Stimulated activated CD4-positive, alpha-beta T cell treated with anti-CD3 and anti-CD28 coated beads, TNF-alpha, amount 100 ng/mL, for 1 hour (primary cell): ENCODE data around the gene RPH3AL.
"Not testable (repeated sequence)": the region's sequence is repeated elsewhere in the genome, so short reads cannot be mapped to it uniquely, and the experiment has no call there.

ENCODE experiments used
- DNase-seq, 3 donors: peaks; one replicate each; pipeline ENCODE4 v3.0.0-alpha.2; 2020; ENCODE audit warnings: low read depth in 3 of 3, low spot score in 1 of 3

RPH3AL gene

GRCh38 chr17:243924-244323 lies 108.7 kb downstream of the RPH3AL start:
- not testable (repeated sequence) for DNase-seq

GRCh38 chr17:238964-239259 lies 113.7 kb downstream of the RPH3AL start:
- DNase-seq: no peak

- no peak for DNase-seq
These were observed 114.3 kb downstream of the RPH3AL start for GRCh38 chr17:238071-238963.

GRCh38 chr17:237406-237955 lies 115.1 kb downstream of the RPH3AL start:
- DNase-seq: no peak

GRCh38 chr17:236641-237405 lies 115.8 kb downstream of the RPH3AL start:
- no peak for DNase-seq

GRCh38 chr17:235831-236640 lies 116.6 kb downstream of the RPH3AL start:
- DNase-seq: no peak

GRCh38 chr17:234994-235830 lies 117.4 kb downstream of the RPH3AL start:
- not testable (repeated sequence) for DNase-seq

- not testable (repeated sequence) for DNase-seq
These were observed 118.2 kb downstream of the RPH3AL start for GRCh38 chr17:234163-234993.

- DNase-seq: no peak
These were observed 119.1 kb downstream of the RPH3AL start for GRCh38 chr17:233473-233941.

GRCh38 chr17:231966-232807 lies 120.4 kb downstream of the RPH3AL start:
- DNase-seq: no peak

GRCh38 chr17:231191-231965 lies 121.2 kb downstream of the RPH3AL start:
- DNase-seq: no peak

- no peak for DNase-seq
These were observed 122.2 kb downstream of the RPH3AL start for GRCh38 chr17:230395-230770.

- no peak for DNase-seq
These were observed 122.8 kb downstream of the RPH3AL start for GRCh38 chr17:229709-230394.

GRCh38 chr17:228951-229708 lies 123.5 kb downstream of the RPH3AL start:
- no peak for DNase-seq

- DNase-seq: no peak
These were observed 124.5 kb downstream of the RPH3AL start for GRCh38 chr17:227946-228615.
